ENCODE data around the gene SHISA6. TPM values are rescaled to one million over a fixed set of nuclear protein-coding genes. Genes with fewer than 3 reads are reported as not detected.

Gene SHISA6
- total RNA-seq: 8.8 TPM

DNA sequence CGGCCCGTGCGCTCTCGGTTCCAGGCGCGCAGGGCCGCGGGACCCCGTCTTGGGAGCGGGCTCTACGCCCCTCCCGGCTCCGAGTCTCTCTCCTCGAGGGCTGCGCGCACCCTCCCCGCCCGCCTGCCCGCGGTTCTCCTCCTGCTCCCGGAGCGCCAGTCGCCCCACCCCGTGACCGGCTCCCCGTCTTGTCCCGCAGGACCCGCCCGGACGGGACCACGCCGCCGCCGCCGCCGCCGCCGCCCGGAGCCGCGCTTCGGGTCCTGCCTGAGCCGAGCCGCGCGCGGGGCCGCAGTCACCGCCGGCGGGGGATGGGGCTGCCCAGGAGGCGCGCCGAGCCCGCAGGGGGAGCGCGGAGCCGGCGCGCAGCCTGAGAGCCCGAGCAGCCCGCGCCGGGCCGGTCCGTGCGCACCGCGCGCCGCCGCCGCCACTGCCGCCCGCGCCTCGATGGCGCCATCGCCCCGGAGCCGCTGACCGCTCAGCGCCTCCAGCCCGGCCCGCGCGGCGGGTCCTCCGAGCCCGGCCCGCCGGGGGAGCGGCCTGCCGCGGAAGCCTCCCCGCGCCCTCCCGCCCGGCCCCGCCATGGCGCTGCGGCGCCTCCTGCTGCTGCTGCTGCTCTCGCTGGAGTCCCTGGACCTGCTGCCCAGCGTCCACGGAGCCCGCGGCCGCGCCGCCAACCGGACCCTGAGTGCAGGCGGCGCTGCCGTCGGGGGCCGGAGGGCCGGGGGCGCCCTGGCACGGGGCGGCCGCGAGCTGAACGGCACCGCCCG is at the start of gene SHISA6:
Gene SHISA6 (plus strand): TSS at position 373 of the 770 bp plus-strand sequence.

GRCh38 chr17:11598274-11599221 is 357.5 kb downstream of the SHISA6 start, which contains the start of gene DNAH9:
Gene DNAH9, plus strand, starts transcription at chr17:11598470. Its CDS starts 29 bp downstream, at chr17:11598499.

